COLO668 (cell line): ENCODE measurements around the gene TWF1.
"Not testable (repeated sequence)": the region's sequence is repeated elsewhere in the genome, so short reads cannot be mapped to it uniquely, and the experiment has no call there.

Experiments
- DNase-seq: peaks from one replicate; lab custom pipeline; 2025; ENCODE audit not compliant: unreplicated experiment; lab: John Stamatoyannopoulos, UW

Gene TWF1

DNA sequence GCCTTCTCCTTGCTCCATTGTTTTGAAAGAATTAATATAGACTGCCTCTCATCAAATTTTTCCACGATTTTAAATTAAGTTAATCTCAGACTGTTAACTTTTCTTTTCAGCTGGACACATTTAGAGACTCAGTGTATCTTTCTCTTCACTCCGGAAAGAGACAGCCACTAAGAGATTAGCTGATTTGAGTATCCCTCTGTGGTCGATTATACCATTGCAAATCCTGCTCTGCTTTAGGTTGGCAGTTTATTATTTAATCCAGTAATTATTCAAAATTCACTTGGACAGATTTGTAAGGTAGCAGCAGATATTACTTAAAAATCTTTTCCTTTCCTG is 588 bp upstream of the TWF1 start:
- DNase-seq = no peak

DNA sequence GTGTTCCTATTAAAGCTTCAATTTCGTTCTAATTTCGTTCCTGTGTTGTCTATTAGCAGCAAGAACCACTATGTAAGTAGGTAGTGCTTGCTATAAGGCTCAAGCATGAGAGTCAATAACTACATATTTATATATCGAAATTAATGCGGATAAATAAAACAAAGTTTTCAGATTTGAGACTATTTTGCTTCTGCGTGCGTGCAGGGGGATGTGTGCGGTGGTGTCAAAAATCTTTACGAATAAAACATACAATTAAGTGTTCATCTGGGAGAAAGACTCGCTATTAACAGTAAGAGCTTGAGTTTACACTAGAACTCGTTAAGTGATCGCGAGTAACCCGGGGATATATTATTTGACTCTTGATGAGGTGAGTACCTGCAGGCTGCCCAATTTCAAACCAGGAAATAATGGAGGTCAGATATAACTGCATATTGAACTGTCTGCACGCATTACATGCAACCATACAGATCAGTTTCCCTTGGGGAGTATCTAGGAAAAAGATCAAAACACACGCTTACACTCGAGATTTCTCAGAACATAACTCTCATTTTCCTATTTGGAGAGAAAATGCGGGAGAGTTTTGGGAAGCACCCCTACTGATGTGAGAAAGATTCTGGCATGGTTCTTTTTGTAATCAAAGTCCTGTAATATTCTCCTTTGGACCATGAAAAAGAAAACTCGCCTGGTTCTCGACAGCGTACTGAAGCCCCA is 813 bp downstream of the TWF1 start:
- DNase-seq = no peak

DNA sequence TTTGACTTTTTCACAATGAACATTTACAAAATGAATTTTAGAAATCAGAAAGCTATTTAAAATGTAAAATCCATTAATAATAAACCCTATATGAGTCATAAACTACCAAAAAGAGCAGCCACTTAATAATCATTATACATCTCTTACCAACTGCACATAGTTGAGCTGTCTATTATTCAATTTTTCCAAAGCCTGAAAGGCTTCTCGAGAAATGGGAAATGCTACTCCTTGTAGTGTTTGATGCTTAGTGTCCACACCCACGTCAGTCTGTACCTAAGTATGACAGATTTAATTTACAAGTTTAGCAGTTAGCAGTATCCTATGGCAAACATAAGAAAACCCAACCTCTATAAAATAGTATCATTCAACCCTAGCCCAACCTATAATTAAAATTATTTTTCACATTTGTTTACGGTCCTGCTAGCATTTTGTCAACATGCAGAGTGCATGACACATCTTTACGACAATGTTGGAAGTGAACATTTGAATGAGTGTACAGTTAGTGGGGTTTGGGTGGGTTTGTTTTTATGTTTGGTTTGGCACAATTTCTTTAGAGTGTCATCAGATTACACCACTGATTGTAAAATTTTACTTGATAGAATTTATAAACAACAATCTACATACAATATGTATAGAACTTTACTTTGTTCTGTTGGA is 8.4 kb downstream of the TWF1 start:
- DNase-seq = no peak

DNA sequence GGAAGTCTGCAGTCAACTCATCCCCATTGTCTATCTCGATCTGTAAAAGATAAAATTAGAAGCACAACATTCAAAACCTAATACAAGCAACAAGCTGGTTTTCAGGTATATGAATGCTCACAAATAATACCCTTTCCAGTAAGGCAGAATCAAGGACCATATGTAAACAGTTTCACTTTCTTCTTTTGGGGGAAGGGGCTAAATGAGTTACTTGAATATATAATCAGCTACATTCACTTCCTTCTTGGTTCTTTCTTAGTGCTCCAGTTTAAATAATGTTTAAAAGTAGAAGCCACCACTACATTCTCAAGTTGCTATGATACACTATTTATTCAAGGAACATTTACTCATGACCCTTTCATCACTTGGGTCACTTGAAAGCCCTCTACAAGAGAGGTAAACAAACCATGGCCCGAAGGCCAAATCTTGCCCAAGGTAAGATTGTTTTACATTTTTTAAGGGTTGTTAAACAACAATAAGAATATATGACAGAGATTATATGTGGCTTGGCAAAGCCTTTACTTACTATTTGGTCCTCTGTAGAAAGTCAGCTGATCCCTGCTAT is 10.3 kb downstream of the TWF1 start:
- no peak for DNase-seq

DNA sequence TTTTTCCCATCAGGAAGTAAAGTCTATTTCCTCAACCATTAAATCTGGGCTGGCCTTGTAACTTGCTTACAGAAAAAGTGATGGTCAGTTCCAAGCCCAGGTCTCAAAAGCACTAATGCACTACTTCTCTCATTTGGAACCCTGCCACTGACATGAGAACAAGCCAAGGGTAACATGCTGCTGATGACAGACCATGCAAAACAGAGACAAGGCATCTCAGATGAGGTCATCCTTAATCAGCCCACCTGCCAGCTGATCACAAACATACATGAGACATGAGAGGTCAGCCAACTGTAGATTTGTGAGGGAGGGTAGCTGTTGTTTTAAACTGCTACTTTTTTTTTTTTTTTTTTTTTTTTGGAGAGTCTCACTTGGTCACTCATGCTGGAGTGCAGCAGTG is 16.2 kb downstream of the TWF1 start:
- DNase-seq = no peak

DNA sequence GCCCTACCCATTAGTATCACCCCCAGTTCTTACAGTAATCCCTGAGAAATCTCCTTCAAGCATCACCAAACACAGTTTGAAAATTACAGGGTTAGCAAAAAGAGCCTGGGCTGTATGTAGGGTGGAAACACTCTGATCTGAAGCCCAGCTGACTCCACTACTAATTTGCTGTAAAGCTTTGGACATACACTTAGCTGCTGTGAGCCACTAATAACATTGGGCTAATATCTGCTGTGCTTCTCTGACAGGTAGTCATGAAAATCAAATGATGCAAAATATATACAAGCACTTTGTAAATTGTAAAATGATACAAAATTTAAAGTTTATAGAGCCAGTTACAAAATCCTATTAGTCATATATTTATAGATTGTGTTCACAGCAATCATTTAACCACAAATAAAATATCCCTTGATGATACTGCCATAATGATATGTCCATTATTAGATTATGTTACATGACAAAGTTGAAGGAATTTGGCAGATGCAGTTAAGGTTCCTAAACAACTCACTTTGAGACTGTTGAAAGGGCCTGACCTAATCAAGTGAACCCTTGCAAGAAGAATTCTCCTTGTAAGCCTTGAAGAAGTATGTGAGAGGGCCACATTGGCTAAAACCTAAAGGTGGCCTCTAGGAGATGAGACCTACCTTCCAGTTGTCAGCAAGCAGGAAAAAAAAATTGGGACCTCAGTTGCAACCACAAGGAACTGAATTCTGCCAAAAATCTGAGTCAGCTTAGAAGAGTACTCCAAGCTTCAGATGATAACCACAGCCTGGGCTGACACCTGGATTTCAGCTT is 19.0 kb downstream of the TWF1 start:
- no peak for DNase-seq

DNA sequence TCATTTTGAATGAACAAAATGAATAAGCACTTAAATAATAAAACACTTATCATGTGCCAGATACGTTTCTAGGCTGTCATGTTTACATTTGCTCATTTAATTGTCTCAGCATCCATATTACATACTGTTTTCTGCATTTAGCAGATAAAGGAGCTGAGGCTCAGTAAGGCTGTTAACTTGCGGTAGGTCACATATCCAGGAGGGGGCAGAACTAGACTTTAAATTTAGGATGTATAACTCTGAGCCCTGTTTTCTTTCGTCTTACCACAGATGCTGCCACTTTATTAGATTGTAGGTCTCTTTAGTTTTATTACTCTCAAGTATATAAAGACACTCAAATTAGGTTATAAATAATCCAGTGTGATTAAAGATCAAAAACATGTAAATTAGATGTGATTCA is 29.6 kb downstream of the TWF1 start:
- no peak for DNase-seq

DNA sequence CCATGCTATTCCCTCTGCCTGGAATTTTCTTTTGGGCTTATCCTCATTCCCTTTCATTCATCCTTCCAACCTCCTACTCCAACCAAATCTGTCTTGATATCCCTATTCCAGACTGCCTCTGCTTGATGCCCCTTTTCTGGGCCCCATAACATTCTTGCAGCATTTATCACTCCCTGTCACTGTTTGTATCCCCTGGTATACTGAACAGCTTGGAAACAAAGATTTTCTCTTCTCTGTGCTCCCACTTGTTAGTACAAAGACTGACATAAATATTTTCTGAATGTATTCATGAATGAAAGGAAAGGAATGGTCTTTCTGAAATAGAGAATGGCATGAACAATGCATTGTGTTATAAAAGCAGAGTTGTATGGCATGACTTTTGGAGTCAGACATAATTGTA is 39.8 kb downstream of the TWF1 start:
- no peak for DNase-seq

DNA sequence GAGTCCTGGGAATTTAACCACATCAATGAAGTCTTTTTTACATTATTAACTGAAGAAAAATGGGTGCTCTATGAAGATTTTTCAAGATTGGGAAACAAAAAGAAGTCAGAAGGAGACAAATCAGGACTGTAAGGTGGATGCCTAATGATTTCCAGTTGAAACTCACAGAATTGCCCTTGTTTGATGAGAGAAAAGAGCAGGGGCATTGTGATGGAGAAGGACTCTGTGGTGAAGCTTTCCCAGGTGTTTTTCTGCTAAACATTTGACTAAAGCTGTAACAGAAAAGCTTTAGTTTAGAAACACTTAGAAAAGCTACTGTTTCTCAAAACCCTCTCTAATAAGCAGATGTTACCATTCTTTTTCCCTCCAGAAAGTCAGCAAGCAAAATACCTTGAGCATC is 41.6 kb downstream of the TWF1 start:
- DNase-seq = no peak

DNA sequence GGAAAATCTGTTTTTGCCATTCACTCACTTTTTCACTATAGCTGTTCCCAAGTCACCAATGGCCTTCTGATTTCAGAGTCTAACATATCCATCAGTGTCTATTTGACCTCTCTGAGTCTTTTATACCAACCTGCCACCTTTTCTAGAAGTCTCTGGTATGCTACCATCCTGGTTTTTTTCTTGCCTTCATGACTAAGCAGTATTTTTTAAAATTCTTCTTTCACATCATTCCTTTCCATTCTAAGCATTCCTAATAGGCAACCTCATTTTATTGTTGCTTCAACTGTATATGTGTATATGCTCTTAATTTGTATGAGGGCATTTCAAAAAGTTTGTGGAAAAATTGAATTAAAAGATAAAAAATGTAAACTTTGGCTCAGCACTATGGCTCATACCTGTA is 42.3 kb downstream of the TWF1 start:
- no peak for DNase-seq

DNA sequence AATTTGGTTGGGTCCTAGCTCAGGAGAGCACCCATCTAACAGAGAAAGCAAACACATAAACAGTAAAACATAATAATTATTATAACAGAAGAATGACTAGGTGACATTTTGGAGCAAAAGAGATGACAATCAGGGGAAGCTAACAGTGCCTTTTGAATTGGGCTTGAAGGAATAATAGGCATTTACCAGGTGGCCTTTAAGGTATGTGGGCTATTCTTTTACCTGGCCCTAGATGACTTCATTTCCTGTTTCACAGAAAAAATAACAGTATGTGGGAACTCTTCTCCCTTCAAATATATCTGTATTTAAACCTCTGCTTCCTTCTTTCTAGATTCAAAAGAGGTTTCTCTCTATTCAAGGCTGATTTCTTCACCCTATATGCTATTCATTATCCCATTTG is 43.5 kb downstream of the TWF1 start:
- no peak for DNase-seq

DNA sequence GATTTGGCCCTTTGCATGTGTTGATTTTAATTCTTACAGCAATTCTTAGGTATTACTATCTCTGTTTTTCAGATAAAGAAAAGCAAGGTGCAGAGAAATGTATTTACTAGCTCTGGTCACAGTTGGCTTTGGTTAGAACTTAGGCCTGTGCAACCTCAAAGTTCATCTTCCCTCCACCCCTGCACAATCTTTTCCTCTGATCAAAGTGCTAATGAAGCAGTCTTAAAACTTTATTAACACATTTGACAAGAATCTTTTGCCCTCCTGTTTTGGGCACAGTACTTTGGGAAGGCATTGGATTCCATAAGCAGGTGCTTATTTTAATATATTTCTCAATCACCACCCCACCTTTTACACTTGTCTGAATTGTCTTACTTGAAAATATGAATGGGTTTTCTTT is 44.6 kb downstream of the TWF1 start:
- no peak for DNase-seq

DNA sequence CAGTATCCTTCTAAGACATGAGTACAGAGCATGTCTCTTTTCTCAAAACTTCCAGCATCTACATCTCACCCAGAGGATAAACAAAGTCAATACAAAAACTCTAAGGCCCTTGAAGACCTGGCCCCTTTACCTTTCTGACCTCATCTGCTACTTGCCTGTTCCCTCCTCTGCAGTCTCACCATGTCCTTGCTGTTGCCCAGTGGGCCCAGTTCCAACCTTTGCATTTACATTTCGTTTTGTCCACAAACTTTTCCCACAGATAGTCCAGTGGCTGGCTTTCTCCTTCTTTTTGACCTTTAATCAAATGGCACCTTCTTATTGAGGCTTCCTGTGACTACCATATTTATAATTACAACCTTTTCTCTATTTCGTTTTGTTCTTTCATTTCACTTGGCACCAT is 45.7 kb downstream of the TWF1 start:
- DNase-seq = no peak

DNA sequence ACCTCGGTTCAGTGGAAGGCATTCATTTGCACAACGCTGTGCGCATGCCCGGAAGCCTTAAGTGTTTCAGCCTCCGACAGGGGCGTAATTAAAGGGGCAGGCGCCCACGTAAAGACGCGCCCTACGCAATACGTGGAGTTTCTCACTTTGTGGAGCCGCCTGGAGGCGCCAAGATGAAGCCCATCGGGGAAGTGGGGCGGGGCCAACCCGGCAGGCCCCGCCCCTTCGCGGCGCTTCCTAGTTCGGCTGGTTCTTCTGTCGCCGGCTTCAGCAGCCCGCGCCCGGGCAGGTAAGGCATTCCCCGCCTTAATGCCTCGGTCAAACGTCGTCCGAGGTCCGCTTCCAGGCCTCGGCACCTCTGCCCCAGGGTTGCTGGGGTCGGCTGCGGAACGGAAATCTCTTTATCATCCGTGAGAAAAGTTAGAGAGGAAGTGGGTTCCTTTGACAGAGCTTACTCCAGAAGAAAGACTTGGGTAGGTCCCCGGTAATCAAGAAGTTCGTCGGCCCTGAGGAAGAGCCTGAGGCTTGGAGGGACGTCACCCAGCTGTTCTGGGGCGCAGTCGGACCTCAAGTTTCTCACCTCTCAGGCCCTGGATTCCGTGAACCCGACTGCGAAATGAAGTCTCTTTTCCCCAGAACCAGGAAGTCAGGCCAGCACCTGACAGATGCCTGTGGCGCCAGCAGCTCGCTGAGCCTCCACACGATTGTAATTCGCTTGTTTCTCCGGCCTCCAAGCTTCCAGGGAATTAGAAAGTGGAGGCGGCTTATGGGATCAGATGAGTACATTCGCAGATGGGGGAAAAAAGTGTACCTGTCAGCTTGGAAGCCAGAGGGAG is 47.2 kb downstream of the TWF1 start, which contains the start of the genes IRAK4 and PUS7L:
IRAK4 (plus strand) TSS at position 224 of the 836 bp plus-strand sequence. CDS start 9,161 bp downstream, outside the sequence.
PUS7L (minus strand) TSS at position 63 of the 836 bp plus-strand sequence. CDS start 3,545 bp downstream, outside the sequence.
- peak; percentile 93 for DNase-seq

DNA sequence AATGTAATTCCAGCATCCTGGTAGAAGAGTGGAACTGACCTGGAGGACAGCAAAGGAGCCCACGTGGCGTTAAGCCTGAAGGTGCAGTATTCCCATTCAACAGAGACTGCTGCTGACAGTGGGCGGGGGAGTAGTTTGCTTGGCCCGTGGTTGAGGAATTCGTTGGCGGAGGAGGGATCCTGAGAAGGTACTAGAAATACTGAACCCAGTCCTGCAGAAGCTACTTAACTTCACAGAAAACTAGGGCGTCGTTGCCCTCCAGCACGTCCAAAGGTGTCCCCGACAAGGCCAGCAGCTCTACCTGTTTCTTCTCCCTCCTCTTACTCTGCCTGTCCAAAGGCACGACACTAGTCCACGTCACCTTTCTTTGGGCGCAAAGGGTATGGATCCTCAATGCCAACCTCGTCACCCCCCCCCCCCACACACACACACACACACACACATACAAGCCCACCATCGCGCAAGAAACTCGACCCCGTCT is 47.8 kb downstream of the TWF1 start:
- DNase-seq = peak; percentile 19

DNA sequence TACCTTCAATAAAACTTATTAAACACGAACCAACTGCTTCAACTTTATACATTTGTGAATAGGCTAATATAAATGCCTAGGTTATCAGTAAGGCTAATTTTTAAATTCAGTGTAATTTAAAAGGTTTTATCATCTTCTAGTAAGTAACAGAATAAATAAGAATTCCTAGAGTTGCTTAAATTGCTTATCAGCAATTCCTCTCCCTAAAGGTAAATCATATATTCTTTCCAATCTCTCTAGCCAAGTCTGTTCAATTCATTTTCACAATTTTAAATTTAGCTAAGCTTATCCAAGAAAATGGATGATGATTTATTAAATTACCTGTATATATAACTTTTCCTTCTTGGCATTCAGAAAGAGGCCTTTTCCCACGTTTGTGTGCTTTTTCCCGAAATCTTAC is 52.1 kb downstream of the TWF1 start:
- DNase-seq = no peak

DNA sequence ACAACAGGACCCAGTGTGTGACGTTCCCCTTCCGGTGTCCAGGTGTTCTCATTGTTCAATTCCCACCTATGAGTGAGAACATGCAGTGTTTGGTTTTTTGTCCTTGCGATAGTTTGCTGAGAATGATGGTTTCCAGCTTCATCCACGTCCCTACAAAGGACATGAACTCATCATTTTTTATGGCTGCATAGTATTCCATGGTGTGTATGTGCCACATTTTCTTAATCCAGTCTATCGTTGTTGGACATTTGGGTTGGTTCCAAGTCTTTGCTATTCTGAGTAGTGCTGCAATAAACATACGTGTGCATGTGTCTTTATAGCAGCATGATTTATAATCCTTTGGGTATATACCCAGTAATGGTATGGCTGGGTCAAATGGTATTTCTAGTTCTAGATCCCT is 54.8 kb downstream of the TWF1 start:
- DNase-seq = not testable (repeated sequence)

DNA sequence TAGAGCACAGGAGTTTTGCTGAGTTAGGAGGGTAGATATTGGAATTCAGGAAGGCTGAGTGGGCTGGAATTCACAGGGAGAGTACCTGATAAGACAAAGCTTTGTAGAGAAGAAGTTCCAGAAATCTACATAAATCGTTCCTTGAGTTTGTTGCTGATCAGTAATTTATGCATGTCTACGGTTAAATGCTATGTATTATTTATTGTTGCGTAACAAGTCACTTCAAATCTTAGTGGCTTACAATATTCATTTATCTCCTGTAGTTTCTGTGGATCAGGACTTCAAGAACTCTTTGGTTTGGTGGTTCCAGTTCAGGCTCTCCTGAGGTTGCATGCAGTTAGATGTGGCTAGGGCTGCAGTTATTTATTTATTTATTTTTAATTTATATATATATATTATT is 55.3 kb downstream of the TWF1 start:
- DNase-seq = no peak

DNA sequence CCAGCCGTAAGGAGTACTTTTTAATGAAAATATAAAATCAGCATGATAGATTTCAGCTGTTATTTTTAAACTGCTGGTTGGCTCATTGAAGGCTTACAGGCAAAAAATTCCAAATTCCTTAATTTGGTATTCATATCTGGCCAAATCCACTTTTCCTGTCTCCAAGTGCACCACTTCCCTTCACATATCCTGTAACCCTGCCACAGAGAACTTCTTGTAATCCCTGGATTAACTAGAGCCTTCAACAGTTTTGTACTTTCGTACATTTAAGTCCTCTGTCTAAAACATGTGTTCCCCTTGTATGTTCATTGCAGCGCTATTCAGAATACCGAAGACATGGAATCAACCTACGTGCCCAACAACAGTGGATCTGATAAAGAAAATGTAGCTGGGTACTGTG is 57.1 kb downstream of the TWF1 start:
- no peak for DNase-seq

DNA sequence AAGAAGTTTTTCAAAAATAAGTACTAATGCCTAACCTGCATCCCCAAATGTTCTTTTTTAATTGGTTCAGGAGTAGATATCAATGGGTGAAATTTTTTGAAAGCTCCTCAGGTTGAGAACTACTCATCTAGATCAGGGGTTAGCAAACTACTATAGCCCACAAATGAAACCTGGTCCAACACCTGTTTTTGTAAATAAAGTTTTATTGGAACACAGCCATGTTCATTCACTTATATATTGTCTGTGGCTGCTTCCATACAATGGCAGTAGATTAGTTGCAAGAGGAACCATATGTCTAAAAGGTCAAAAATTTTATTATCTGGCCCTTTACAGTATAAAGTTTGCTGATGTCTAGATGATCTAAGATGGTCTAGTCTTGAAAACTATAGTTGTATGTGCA is 61.3 kb downstream of the TWF1 start:
- DNase-seq = no peak
